GM19025 (cell line): Measurements from ENCODE around the gene SCFD2.
"Not testable (repeated sequence)": the region's sequence is repeated elsewhere in the genome, so short reads cannot be mapped to it uniquely, and the experiment has no call there.

Source experiments
- ATAC-seq: cut with Tn5 transposase; IDR thresholded peaks from one replicate; pipeline ENCODE4 v1.9.1; 2021; ENCODE audit warnings: mild to moderate bottlenecking, low read depth, moderate library complexity; ENCODE audit not compliant: unreplicated experiment

SCFD2 gene

DNA sequence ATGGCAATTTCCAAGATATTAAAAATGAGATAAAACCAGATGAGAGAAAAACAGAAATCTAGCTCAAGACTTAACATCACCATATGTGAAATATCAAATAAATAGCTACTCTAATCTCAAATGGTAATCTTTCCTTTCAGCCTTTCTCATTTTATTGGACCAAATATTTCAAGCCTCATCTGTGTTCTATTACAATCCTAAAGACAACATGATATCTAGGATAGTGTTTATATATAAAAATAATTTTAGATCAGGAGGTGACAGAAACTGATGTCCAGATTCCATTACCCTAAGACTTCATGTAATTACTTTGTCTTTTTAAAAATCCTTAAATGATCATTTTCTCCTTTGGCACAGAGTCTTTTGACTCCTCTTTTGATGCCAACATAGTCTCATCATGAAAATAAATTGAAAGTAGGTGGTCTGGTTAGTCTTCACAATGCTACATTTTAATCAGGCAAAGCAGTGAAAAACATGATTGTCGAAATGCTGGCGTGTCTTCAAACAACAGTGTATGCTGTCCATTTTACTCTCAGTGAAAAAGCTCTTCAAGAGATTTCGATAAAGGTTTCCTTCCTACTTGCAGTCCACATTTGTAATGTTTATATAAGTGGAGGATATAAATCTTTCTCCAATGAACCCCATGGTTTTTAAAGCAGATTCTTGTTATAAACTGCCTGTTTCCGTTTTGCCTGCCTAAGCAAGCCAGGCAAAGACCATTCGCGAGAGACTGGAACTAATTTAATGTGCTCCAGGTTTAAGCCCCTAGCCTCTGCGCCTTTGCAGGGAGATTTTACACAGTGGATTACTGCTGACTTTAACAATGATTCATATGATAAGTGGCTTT is 169.8 kb downstream of the SCFD2 start:
- ATAC-seq = no peak

DNA sequence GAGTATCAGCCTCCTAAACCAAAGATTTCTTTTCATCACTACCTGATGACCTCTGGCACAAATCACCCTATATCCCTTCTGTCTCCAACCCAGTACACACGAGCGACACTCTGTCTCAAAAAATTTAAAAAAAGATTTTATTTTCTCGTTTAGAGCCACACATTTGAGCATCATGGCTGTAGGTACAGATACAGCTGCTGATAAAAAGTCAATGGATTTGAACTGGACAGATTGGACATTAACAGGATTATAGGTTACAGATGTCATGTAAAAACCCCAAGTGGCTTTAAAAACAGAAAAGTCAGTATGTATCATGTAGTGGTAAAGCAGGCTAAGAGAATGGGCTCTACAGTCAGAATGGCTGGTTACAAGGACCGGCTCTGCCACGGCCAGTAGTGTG is 171.1 kb downstream of the SCFD2 start:
- no peak for ATAC-seq

DNA sequence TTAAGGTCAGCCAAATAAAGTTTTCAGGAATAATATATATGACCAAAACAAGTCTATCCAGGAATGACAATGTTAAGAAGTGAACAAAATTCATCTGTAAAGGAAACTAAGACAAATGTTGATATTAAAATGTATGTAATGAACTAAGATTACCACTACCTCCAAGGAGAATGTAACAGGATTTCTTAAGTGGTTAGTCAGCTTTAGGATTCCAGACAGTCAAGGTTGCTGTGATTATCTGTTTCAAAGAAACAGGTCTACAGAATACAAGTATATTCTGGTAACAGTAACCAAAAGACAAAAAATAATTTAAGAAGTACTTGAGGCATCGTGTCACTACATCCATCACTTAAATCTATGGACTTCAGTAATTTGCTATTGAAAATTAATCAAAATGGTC is 172.8 kb downstream of the SCFD2 start:
- ATAC-seq = no peak

DNA sequence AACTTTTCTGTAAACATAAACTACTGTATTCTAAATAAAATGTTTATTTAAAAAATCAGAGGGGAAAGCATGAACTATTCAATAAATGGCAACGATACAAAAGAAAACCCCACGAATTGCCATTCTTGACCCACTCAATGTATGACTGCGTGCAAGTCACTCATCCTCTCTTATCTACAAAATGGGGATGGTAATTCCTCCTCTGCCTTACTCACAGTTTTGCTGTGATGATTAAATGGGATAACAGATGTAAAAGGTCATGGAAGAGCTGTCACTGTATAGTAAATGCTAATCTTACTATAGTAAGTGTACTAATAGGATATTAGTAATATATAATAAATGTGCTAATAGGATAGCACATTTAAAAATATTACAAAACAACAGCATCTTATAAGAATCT is 173.4 kb downstream of the SCFD2 start:
- ATAC-seq = no peak

DNA sequence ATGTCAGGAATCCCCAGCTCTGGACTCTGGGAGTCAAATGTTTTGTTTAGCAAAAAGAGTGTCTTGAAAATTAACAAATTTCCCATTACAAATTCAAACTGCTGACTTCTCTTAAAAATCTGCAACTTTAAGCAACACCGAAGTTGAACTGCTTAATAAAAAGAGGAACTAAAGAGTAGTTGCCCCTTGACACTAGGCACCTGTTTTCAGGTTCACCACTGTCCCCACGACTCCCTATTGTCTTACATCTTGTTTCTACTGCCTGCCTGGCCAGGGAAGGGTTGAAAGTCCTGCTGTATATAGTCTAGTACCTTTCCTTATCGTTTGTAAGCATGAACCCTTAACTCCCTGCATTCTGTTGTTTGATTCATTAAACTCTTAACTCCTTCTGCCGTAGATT is 173.9 kb downstream of the SCFD2 start:
- ATAC-seq = no peak

DNA sequence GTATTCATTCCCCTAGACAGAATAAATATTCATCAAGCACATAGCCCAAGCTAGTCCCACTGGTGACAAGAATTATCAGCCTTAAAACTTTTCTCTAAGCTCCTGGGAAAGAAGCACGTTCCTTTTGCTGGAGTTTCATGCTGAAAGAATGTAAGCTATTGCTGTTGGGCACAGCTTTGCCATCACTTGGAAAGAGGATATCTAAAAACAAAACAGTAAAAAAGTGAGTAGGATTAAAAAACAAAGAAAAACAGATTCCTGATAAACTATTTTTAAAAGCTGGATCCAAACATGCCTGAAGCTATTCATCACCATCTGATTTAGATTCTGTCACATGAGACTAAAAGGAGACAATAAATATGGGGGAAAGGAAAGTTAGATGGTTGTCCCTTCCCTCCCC is 176.8 kb downstream of the SCFD2 start:
- ATAC-seq = no peak

DNA sequence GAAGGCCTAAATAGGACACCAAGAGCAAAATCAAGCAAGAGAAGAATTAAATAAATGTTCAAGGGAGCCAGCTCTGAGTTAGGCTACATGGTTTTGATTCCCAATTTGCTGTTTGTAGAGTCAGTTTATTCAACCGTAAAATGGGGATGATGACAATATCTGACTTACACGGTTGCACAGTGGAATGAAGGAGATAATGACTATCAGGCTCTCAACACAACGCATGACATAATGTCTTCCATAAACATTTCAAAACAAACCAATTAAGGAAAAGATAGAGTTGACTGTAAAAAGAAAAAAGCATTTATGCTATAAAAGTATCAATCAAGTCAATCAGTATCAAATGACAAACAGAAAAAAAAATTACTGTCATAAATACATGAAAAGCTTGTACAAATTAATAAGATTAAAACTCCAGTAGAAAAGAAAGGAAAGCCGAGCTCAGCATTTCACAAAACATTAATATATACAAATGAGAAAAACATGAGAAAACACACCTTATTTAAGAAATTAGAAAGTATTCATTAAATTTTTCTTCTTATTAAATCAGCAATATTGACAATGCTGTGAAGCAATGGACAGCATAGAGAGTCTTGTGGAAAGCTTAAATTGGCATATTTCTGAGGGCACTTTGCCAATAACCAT is 179.0 kb downstream of the SCFD2 start:
- no peak for ATAC-seq

DNA sequence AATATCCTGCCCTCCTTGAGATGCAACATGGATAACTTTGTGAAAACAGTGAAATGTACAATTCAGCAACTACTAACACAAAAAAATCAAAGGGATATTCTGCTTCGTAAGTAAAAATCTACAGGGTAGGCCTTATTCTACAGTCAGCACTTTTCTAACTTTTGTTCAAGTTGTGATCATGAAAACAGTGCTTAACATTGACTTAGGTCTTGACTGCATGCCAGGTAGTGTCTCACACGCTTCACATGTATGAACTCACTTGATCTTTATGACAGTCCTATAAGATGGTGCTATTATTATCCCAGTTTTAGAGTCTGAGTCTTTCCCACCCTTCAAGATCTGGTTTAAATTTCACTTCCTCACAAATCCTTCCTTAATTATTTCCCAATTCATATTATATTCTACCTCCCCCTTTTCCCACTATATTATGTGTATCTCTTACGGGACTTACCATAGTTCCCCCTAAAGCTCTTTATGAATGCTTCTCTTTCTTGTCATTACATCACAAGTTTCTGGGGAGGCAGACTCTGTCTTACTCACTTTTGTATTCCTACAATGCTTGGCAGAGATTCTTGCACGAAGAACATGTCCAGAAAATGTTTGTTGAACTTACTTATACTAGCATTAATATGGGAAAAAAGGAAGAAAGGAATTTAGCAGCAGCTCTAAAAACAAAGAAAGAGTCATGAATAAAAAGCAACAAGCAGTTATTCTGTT is 179.8 kb downstream of the SCFD2 start:
- ATAC-seq = no peak

DNA sequence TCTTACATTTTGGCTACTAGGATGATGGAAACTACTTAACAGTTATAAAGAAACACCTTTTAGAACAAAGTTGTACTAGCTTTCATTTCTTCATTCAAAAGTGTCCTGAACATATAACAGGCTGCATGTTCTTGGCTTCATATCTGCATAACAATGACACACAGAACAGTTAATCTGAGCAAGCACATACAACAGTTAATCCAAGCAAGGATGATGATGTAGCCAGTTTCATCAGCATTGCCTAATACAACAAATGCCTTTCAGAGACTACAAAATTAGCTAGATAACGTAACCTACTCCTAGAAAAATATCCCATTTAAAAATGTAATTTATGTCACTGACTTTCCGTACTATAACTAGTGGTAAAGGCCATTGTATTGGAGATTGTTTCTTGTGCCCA is 182.1 kb downstream of the SCFD2 start:
- no peak for ATAC-seq

DNA sequence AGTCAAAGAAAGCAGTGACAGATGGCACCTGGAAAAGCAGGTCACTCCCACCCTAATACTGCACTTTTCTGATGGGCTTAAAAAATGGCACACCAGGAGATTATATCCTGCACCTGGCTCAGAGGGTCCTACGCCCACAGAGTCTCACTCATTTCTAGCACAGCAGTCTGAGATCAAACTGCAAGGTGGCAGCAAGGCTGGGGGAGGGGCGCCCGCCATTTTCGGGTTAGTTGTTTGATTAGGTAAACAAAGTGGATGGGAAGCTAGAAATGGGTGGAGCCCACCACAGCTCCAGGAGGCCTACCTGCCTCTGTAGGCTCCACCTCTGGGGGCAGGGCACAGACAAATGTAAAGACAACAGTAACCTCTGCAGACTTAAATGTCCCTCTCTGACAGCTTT is 188.1 kb downstream of the SCFD2 start:
- ATAC-seq = not testable (repeated sequence)

DNA sequence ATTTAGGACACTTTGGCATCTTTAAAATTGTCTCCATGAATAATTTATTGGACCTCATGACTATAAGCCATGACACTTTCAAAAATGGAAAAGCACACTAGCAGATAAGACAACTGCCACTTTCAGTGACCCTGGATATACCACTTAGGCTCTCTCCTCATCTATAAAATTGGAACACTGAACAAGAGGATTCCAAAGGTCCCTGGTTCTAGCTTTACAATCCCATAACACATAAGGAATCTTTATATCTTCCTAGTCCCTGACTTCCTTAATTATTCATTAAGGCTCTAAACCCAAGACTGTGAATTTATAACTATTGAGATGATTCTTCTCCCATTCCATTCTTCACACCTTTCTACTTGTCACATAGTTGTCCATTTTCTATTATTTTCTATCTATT is 190.2 kb downstream of the SCFD2 start:
- ATAC-seq = no peak

DNA sequence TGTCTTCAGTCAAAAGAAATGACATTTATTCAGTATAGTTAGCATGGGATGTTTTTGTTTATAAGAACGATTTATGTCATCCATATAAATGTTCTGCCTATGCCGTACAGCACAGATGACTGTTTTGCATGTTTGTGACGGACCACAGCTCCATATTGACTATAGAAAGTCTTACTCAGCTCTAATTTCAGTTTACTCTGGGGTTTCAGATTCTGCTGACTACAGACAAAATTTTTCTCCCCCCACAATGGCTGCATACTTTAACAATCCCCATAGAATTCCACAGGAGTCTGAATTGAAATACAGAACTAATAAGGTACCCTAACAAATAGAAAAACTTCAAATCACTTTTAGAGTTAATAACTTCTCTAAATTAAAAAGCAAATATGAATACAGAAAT is 191.0 kb downstream of the SCFD2 start:
- ATAC-seq = no peak

DNA sequence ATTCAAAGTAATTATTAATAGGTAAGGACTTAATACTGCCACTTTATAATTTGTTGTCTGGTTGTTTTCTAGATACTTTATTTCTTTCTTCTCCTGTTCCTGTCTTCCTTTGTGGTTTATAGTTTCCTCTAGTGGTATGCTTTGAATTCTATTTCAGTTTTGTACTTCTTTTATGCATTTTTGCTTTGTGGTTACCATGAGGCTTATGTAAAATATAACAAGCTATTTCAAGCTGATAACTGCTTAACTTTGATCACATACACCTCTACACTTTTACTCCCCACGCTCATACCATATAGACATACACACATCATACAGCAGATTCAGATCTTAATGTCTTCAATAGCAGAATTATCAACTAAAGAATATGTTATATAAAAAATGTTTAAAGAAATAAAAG is 192.3 kb downstream of the SCFD2 start:
- no peak for ATAC-seq

DNA sequence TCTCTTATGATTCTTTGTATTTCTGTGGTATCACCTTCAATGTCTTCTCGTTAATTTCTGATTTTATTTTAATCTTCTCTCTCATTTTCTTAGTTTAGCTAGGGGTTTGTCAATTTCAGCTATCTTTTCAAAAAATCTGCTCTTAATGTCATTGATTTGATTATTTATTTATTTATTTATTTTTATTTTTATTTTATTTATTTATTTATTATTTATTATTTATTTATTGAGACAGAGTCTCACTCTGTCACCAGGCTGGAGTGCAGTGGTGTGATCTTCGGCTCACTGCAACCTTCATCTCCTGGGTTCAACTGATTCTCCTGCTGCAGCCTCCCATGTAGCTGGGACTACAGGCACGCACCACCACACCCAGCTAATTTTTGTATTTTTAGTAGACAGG is 194.1 kb downstream of the SCFD2 start:
- ATAC-seq = no peak

DNA sequence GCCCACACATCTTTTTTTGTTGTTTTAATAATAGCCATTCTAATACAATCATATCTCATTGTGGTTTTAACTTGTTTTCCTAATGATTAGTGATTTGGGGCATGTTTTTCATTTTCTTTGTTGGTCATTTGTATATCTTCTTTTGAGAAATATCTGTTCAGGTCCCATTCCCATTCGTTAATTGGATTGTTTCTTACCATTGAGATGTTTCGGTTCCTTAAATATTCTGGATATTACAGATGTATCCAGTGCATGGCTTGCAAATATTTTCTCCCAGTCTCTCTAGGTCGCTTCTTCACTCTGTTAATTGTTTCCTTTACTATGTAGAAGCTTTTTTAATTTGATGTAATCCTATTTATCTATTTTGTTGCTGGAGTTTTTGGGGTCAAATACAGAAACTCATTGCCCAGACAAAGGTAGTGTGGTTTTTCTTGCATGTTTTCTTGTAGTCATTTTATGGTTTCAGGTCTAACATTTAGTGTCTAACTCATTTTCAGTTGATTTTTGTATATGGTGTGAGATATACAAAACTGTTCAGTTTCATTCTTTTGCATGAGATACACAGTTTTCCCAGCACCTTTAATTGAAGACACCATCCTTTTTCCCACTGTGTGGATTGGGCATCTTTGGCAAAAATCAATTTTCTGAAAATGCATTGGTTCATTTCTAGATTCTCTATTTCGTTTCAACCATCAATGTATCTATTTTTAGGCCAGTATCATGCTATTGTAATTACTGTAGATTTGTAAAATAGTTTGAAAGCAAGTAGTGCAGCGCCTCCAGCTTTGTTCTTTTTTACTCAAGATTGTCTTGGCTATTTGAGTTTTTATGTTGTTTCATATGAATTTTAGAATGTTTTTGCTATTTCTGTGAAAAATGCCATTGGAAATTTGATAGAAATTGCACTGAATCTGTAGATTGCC is 195.9 kb downstream of the SCFD2 start:
- ATAC-seq = no peak

DNA sequence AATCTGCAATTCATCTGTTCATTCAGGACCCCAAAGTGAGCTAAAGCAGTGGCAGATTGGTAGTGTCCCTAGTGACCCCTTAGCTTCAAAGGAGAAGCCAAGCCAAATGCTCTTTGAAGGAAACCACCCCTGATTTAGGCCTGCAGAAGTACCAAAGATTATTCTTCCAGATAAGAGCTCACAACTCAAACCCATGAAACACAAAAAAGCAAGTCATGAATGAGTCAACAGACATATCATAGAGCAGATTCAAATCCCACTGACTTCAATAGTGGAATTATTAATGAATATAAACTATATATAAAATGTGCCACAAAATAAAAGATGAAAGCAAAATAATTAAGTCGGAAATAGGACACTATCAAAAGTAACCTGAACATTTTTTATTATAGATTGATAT is 197.6 kb downstream of the SCFD2 start:
- no peak for ATAC-seq

DNA sequence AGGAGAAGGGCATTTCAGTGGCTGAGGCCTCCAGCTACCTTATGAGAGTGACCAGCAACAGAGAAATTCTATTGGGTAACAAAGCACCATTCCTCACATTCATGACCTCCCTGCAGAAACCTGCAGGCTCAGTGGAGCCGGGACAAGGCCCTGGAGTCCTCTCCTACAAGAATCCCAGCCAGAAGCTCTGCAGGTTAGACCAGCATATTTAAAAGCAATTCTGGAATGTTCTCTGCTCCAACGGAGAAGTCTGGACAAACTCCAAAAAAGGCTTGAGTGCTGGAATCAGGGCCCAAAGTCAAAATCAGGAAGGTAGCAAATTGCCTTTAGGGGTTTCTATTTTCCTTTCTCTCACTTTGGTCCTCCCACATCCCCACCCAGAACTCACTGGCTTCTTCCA is 202.9 kb downstream of the SCFD2 start:
- no peak for ATAC-seq

DNA sequence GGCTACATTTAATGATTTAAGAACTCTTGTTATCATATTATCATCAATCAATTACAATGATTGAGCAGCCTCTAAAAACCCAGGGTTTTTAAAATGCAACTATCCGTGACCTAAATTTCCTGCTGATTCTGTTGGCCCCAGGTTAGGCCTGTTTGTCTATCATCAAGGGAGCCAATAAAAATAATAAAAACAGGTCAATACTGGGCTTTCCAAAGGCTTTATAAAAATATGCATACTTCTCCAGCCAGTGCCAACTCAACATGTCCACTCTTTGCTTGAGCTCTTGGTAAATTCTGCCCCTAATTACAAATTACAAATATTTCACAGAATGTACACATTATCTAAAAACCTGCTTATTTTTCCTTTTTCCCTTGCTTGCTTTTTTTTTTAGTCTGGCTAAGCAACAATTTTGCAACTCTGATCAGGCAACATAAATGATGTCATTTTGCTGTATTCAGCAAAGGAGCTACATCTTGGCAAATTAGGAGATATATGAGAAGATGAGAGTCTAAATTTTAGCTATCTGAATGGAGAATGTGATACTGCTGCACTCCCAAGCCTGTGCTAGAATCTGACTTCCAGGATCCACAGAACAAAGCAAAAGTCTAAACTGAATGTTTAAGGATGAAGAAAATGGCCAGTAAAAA is 204.0 kb downstream of the SCFD2 start:
- ATAC-seq = no peak

DNA sequence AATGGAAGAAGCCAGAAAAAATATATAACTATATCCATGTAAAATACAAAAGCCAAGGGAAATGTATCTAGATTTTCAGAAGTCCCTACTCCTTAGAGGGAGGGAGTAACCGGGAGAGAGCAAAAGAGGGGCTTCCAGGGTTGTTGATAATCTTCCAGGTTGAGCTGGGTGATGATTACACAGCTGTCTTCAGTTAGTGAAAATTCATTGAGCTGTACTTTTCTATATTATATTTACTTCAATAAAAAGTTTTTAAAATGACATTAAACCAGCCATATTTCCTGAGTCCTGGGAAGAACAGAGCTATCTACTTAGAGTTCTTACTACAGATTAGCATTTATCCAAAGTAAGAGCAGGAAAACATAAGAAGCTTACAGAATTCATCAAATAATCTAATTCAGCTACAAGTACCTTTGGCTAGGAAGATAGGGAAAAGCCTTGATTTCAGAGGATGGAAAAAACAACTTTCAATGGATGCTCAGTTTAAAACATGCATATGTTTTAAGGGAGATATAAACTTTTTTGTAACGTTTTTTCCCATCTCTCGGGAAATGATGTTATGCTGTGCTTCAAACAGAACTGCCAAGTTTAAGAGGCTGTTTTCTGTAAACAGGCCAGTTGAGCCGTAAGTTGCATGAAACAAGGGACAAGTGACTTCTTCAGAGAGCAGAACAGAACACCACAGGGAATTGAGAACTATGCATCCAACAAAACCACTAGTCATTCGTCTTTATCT is 204.6 kb downstream of the SCFD2 start:
- ATAC-seq = no peak
